Measurements from ENCODE around the gene COL15A1.

COL15A1 gene

GRCh38 chr9:99114049-99114440 is 170.3 kb downstream of the COL15A1 start:
- no peak overlapping the region for H3K4me3 ChIP-seq (ENCODE audit: control insufficient read depth, low read depth, low read length)
- DNase-seq (ENCODE audit: low read depth), result no peak
- no peak for TF ChIP-seq CTCF (IDR thresholded peaks at IDR 0.05; ENCODE audit: control insufficient read depth, insufficient read depth, low read depth, low read length, missing control alignments)

GRCh38 chr9:99114846-99115500 is 171.3 kb downstream of the COL15A1 start:
- no peak overlapping the region for H3K4me3 ChIP-seq (ENCODE audit: control insufficient read depth, low read depth, low read length)
- no peak for DNase-seq (ENCODE audit: low read depth)

GRCh38 chr9:99116003-99116411 is 172.3 kb downstream of the COL15A1 start:
- TF ChIP-seq CTCF (IDR thresholded peaks at IDR 0.05; ENCODE audit: control insufficient read depth, insufficient read depth, low read depth, low read length, missing control alignments), result no peak
- DNase-seq (ENCODE audit: low read depth), result no peak
- H3K4me3 ChIP-seq (ENCODE audit: control insufficient read depth, low read depth, low read length), result no peak overlapping the region

More at GRCh38 chr9:99114846-99115500, 171.3 kb downstream of the COL15A1 start:
- TF ChIP-seq CTCF (IDR thresholded peaks at IDR 0.05; ENCODE audit: control insufficient read depth, insufficient read depth, low read depth, low read length, missing control alignments), result no peak

- H3K4me3 ChIP-seq (ENCODE audit: control insufficient read depth, low read depth, low read length), result no peak overlapping the region
- TF ChIP-seq CTCF (IDR thresholded peaks at IDR 0.05; ENCODE audit: control insufficient read depth, insufficient read depth, low read depth, low read length, missing control alignments), result no peak
- no peak for DNase-seq (ENCODE audit: low read depth)
These were observed 175.2 kb downstream of the COL15A1 start for GRCh38 chr9:99118782-99119466.

GRCh38 chr9:99119976-99120655 is 176.4 kb downstream of the COL15A1 start:
- H3K4me3 ChIP-seq (ENCODE audit: control insufficient read depth, low read depth, low read length), result no peak overlapping the region
- no peak for TF ChIP-seq CTCF (IDR thresholded peaks at IDR 0.05; ENCODE audit: control insufficient read depth, insufficient read depth, low read depth, low read length, missing control alignments)
- no peak for DNase-seq (ENCODE audit: low read depth)

All from AG09309 (cell line).